Loucy (cell line): Measurements from ENCODE around the gene PALM3.

Experiments used
- EZH2phosphoT487 ChIP-seq: fragments of 200-600 bp; IDR thresholded peaks from 2 replicates; pipeline ENCODE4 v1.6.1; 2018; ENCODE audit warnings: antibody characterized with exemption, mild to moderate bottlenecking, moderate library complexity, borderline replicate concordance
- TF ChIP-seq, protein P1 (sequence below): fragments of 200-600 bp; sonication (generic); conservative IDR thresholded peaks from 2 replicates; pipeline ENCODE4 v1.5.1; 2014; ENCODE audit warnings: mild to moderate bottlenecking, antibody characterized with exemption, low read length

DNA sequence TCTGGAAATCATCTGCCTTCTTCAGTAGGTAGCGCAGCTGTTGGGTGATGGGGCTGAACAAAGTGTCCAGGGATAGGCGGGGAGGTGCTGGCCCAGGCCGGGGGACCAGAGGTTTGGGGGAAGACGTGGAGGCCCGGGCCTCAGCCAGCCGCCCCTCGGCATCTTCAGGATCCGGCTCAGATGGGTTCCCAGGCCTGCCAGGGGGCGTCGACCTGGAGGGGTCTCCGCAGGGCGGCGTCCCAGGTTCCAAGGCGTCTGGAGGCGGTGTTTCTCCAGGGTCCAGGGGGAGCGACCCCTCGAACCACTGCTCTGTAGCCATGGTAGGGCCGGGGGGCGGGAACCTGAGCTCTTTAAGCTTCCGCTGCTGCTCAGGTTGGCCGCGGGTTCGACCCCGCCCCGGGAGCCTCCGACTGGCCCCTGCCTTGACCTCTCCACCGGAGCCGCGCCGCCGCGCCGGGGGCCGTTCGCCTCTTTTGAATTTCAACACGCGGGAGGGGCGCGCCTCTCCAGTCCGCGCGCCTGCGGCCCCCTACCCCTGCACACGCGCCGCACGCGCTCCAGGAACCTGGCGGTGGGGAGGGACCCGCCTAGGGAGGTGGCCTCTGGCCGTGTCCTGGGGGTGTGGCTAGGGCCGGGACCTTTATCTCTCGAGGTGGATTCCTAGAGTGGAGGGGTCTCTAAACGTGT, 23.6 kb upstream of the PALM3 start, which contains the start of gene C19orf67:
- no peak for TF ChIP-seq EZH2phosphoT487
- TF ChIP-seq, protein P1, sequence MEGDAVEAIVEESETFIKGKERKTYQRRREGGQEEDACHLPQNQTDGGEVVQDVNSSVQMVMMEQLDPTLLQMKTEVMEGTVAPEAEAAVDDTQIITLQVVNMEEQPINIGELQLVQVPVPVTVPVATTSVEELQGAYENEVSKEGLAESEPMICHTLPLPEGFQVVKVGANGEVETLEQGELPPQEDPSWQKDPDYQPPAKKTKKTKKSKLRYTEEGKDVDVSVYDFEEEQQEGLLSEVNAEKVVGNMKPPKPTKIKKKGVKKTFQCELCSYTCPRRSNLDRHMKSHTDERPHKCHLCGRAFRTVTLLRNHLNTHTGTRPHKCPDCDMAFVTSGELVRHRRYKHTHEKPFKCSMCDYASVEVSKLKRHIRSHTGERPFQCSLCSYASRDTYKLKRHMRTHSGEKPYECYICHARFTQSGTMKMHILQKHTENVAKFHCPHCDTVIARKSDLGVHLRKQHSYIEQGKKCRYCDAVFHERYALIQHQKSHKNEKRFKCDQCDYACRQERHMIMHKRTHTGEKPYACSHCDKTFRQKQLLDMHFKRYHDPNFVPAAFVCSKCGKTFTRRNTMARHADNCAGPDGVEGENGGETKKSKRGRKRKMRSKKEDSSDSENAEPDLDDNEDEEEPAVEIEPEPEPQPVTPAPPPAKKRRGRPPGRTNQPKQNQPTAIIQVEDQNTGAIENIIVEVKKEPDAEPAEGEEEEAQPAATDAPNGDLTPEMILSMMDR, result no peak
